ENCODE results near the gene ACAA1. TPM values are rescaled to one million over a fixed set of nuclear protein-coding genes. Genes with fewer than 3 reads are reported as not detected.

ACAA1 gene
- total and polyA plus RNA-seq, 9 of the 15 experiments (the other 6 are each of a cell fraction or from before 2014, with no cell fraction given), result 4.0 to 88.9 (median 57.2) TPM

DNA sequence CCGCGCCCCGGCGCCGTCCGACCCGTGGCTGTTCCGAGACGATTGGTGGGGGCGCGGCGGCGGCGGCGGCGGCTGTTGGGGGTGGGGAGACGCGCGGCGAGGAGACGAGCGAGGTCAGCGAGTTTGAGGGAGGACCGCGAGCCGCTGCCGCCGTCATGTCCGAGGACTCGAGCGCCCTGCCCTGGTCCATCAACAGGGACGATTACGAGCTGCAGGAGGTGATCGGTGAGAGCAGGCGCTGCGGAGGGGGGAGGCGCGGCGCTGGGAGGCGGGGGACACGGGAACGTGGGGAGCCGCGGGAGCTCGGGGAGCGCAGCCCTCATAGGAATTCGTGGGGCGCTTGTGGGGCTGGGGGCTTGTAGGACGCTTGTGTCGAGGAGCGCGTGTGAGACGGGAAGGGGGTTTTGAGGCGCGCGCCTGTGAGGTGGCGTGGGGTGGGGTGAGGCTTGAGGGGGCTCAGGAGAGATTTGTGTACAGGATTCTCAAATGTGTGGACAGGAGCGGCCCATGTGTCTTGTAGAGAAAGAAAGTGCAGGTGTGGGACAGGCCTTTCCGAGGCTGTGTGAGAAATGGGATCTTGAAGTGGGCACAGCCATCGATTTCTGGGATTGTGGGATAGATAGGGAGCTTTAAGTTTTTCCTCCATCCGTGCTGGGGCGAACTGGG lies 28.9 kb upstream of the ACAA1 start (continued):
- TF ChIP-seq ZNF133 (CRISPR knock-in tag; IDR thresholded peaks at IDR 0.05), result no peak
- peak; percentile 58 for TF ChIP-seq HMGN3 (IDR thresholded peaks at IDR 0.05; ENCODE audit: borderline replicate concordance, extremely low read depth, insufficient read length, low read depth, low read length)
- TF ChIP-seq PHF8 (IDR thresholded peaks at IDR 0.05; ENCODE audit: borderline replicate concordance, low read length), result peak; percentile 22
- TF ChIP-seq PRPF4 (IDR thresholded peaks at IDR 0.05; ENCODE audit: insufficient read depth, low read depth, low read length, poor library complexity, severe bottlenecking), result peak; percentile 83
- TF ChIP-seq ZNF41 (CRISPR knock-in tag; conservative IDR thresholded peaks at IDR 0.05), result no peak
- TF ChIP-seq NCOR1 (IDR thresholded peaks at IDR 0.05), result peak; percentile 6; the same call in 1 of the 2 replicates
- no peak for TF ChIP-seq RBM15 (IDR thresholded peaks at IDR 0.05; ENCODE audit: insufficient read depth, low read length)
- TF ChIP-seq YY1 (IDR thresholded peaks at IDR 0.05; ENCODE audit: borderline replicate concordance in 1 of 3, control insufficient read depth in 1 of 3, extremely low read depth in 1 of 3, insufficient read depth in 3 of 3, insufficient read length in 1 of 3, insufficient replicate concordance in 2 of 3, low read depth in 1 of 3, low read length in 2 of 3), result peak in 1 of 3 experiments; percentile 52
- no peak; a peak in 1 of 4 replicates for TF ChIP-seq ETV6 (IDR thresholded peaks at IDR 0.05; ENCODE audit: borderline replicate concordance in 1 of 2, low read depth in 2 of 2, low read length in 1 of 2)
- 0 out of 2 replicates have a peak, but pooled peaks have one; percentile 38 for TF ChIP-seq ETV6 (CRISPR knock-in tag; IDR thresholded peaks at IDR 0.05; ENCODE audit: borderline replicate concordance)
- TF ChIP-seq ESRRB (CRISPR knock-in tag; IDR thresholded peaks at IDR 0.05; ENCODE audit: borderline replicate concordance), result no peak
- TF ChIP-seq FOSL1 (tag; conservative IDR thresholded peaks at IDR 0.05), result peak; percentile 9; the same call in 1 of the 2 replicates
- TF ChIP-seq ZBTB1 (CRISPR knock-in tag; IDR thresholded peaks at IDR 0.05; ENCODE audit: borderline replicate concordance, low read depth), result peak; percentile 80; the same call in 1 of the 2 replicates
- no peak for TF ChIP-seq HDGF (IDR thresholded peaks at IDR 0.05)
- peak; percentile 6 for TF ChIP-seq PHF20 (IDR thresholded peaks at IDR 0.05; ENCODE audit: partially characterized antibody)
- no peak for TF ChIP-seq PPARD (CRISPR knock-in tag; IDR thresholded peaks at IDR 0.05)
- TF ChIP-seq ZKSCAN8 (CRISPR knock-in tag; IDR thresholded peaks at IDR 0.05), result no peak
- no peak for TF ChIP-seq ADNP (tag; IDR thresholded peaks at IDR 0.05)
- TF ChIP-seq, protein P1, sequence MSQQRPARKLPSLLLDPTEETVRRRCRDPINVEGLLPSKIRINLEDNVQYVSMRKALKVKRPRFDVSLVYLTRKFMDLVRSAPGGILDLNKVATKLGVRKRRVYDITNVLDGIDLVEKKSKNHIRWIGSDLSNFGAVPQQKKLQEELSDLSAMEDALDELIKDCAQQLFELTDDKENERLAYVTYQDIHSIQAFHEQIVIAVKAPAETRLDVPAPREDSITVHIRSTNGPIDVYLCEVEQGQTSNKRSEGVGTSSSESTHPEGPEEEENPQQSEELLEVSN (IDR thresholded peaks at IDR 0.05; ENCODE audit: borderline replicate concordance in 1 of 2, extremely low read depth in 1 of 2, insufficient read depth in 1 of 2, insufficient read length in 1 of 2, low read depth in 1 of 2, low read length in 1 of 2, poor library complexity in 1 of 2, severe bottlenecking in 1 of 2), result peak in 1 of 2 experiments; percentile 40
- 0 out of 2 replicates have a peak, but pooled peaks have one; percentile 70 for TF ChIP-seq CTBP1 (IDR thresholded peaks at IDR 0.05; ENCODE audit: borderline replicate concordance)
- TF ChIP-seq, protein P2, sequence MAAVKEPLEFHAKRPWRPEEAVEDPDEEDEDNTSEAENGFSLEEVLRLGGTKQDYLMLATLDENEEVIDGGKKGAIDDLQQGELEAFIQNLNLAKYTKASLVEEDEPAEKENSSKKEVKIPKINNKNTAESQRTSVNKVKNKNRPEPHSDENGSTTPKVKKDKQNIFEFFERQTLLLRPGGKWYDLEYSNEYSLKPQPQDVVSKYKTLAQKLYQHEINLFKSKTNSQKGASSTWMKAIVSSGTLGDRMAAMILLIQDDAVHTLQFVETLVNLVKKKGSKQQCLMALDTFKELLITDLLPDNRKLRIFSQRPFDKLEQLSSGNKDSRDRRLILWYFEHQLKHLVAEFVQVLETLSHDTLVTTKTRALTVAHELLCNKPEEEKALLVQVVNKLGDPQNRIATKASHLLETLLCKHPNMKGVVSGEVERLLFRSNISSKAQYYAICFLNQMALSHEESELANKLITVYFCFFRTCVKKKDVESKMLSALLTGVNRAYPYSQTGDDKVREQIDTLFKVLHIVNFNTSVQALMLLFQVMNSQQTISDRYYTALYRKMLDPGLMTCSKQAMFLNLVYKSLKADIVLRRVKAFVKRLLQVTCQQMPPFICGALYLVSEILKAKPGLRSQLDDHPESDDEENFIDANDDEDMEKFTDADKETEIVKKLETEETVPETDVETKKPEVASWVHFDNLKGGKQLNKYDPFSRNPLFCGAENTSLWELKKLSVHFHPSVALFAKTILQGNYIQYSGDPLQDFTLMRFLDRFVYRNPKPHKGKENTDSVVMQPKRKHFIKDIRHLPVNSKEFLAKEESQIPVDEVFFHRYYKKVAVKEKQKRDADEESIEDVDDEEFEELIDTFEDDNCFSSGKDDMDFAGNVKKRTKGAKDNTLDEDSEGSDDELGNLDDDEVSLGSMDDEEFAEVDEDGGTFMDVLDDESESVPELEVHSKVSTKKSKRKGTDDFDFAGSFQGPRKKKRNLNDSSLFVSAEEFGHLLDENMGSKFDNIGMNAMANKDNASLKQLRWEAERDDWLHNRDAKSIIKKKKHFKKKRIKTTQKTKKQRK (IDR thresholded peaks at IDR 0.05; ENCODE audit: borderline replicate concordance, low read depth, low read length), result no peak
- no peak for TF ChIP-seq WHSC1 (IDR thresholded peaks at IDR 0.05; ENCODE audit: low read length)
- no peak; the same call in none of the 2 replicates for TF ChIP-seq RNF2 (IDR thresholded peaks at IDR 0.05)

Data from K562 (cell line).